H9 (cell line): Measurements from ENCODE around the gene SPHK2. TPM values are rescaled to one million over a fixed set of nuclear protein-coding genes. Genes with fewer than 3 reads are reported as not detected.
A peak's percentile ranks its signal among the peaks of the same experiment; 100 is the strongest.

ENCODE experiments used
- DNase-seq: peaks from one replicate; pipeline ENCODE4 v3.0.0-alpha.2; 2017
- H2AFZ ChIP-seq: one replicate; pipeline ENCODE4 v1.6.1; 2013; ENCODE audit warnings: mild to moderate bottlenecking, low read length, control low read depth, moderate library complexity
- H2AK5ac ChIP-seq: 2 replicates; pipeline ENCODE4 v1.6.1; 2013; ENCODE audit warnings: low read length, control low read depth, mixed read lengths; ENCODE audit not compliant: insufficient read length
- H2BK120ac ChIP-seq: one replicate; pipeline ENCODE4 v1.6.1; 2013; ENCODE audit warnings: low read depth, mild to moderate bottlenecking, low read length, control low read depth, inconsistent platforms; ENCODE audit not compliant: poor library complexity, severe bottlenecking
- H2BK12ac ChIP-seq: 2 replicates; pipeline ENCODE4 v1.6.1; 2013; ENCODE audit warnings: low read length, control low read depth, mixed read lengths, low read depth; ENCODE audit not compliant: insufficient read length
- H2BK15ac ChIP-seq: 2 replicates; pipeline ENCODE4 v1.6.1; 2013; ENCODE audit warnings: low read depth, low read length, control low read depth
- H2BK20ac ChIP-seq: one replicate; pipeline ENCODE4 v1.6.1; 2013; ENCODE audit warnings: low read depth, mild to moderate bottlenecking, low read length, control low read depth, inconsistent platforms; ENCODE audit not compliant: poor library complexity, severe bottlenecking
- H2BK5ac ChIP-seq: 2 replicates; pipeline ENCODE4 v1.6.1; 2013; ENCODE audit warnings: low read length, control low read depth, mixed read lengths; ENCODE audit not compliant: insufficient read length
- H3K14ac ChIP-seq: 2 replicates; pipeline ENCODE4 v1.6.1; 2013; ENCODE audit warnings: low read length, control low read depth; ENCODE audit not compliant: insufficient read depth
- H3K18ac ChIP-seq: 2 replicates; pipeline ENCODE4 v1.6.1; 2013; ENCODE audit warnings: low read depth, mild to moderate bottlenecking, mixed read lengths, low read length, control low read depth; ENCODE audit not compliant: insufficient read length
- H3K23ac ChIP-seq: 2 replicates; pipeline ENCODE4 v1.6.1; 2013; ENCODE audit warnings: low read length, control low read depth, mixed read lengths, low read depth; ENCODE audit not compliant: insufficient read length
- H3K23me2 ChIP-seq: 2 replicates; pipeline ENCODE4 v1.6.1; 2013; ENCODE audit warnings: low read depth, mild to moderate bottlenecking, mixed read lengths, low read length, control low read depth; ENCODE audit not compliant: insufficient read length, poor library complexity, severe bottlenecking
- H3K27ac ChIP-seq: 2 replicates; pipeline ENCODE4 v1.5.1; 2013; ENCODE audit warnings: low read length, control low read depth, mixed read lengths, low read depth; ENCODE audit not compliant: insufficient read length
- H3K27me3 ChIP-seq: 2 replicates; pipeline ENCODE4 v1.6.1; 2013; ENCODE audit warnings: low read length, control low read depth, inconsistent platforms; ENCODE audit not compliant: insufficient read depth
- H3K4ac ChIP-seq: 2 replicates; pipeline ENCODE4 v1.6.1; 2013; ENCODE audit warnings: low read depth, mild to moderate bottlenecking, control low read depth, inconsistent platforms, low read length, moderate library complexity
- H3K4me1 ChIP-seq: 2 replicates; pipeline ENCODE4 v1.6.1; 2013; ENCODE audit warnings: low read length, control low read depth, inconsistent platforms; ENCODE audit not compliant: insufficient read depth
- H3K4me2 ChIP-seq: 2 replicates; pipeline ENCODE4 v1.6.1; 2013; ENCODE audit warnings: low read length, control low read depth, mixed read lengths; ENCODE audit not compliant: insufficient read length, insufficient read depth
- H3K56ac ChIP-seq: 2 replicates; pipeline ENCODE4 v1.6.1; 2013; ENCODE audit warnings: low read depth, mild to moderate bottlenecking, mixed read lengths, low read length, control low read depth; ENCODE audit not compliant: insufficient read length
- H3K79me1 ChIP-seq: 2 replicates; pipeline ENCODE4 v1.6.1; 2013; ENCODE audit warnings: low read depth, mild to moderate bottlenecking, moderate library complexity, low read length, control low read depth, inconsistent platforms; ENCODE audit not compliant: insufficient read depth, poor library complexity, severe bottlenecking
- H3K79me2 ChIP-seq: 2 replicates; pipeline ENCODE4 v1.6.1; 2013; ENCODE audit warnings: low read length, control low read depth, inconsistent platforms; ENCODE audit not compliant: insufficient read depth
- H3K9ac ChIP-seq: 2 replicates; pipeline ENCODE4 v1.6.1; 2013; ENCODE audit warnings: low read length, control low read depth, mixed read lengths; ENCODE audit not compliant: insufficient read length; ENCODE audit errors: extremely low read depth
- H3K9me3 ChIP-seq: one replicate; pipeline ENCODE4 v1.6.1; 2013; ENCODE audit warnings: low read depth, low read length, inconsistent platforms; ENCODE audit not compliant: control insufficient read depth
- H3T11ph ChIP-seq: one replicate; pipeline ENCODE4 v1.6.1; 2013; ENCODE audit warnings: mild to moderate bottlenecking, low read length, control low read depth, inconsistent platforms
- H4K20me1 ChIP-seq: one replicate; pipeline ENCODE4 v1.6.1; 2013; ENCODE audit not compliant: control insufficient read depth, insufficient read length, insufficient read depth
- H4K5ac ChIP-seq: 2 replicates; pipeline ENCODE4 v1.6.1; 2013; ENCODE audit warnings: low read depth, mild to moderate bottlenecking, mixed read lengths, low read length, control low read depth; ENCODE audit not compliant: insufficient read length
- H4K8ac ChIP-seq: replicated peaks from 2 replicates; pipeline ENCODE4 v1.6.1; 2013; ENCODE audit warnings: low read length, control low read depth, mixed read lengths, low read depth; ENCODE audit not compliant: insufficient read length
- H4K91ac ChIP-seq: 2 replicates; pipeline ENCODE4 v1.6.1; 2013; ENCODE audit warnings: low read depth, mild to moderate bottlenecking, moderate library complexity, mixed read lengths, low read length, control low read depth; ENCODE audit not compliant: insufficient read length
- H3K27ac Mint-ChIP-seq, 3 experiments: 2 replicates in 2 of 3; 3 replicates in 1 of 3; pipeline ENCODE4 v1.8.0; 2020 to 2021; ENCODE audit warnings: mixed read lengths in 3 of 3, mild to moderate bottlenecking in 1 of 3, moderate library complexity in 1 of 3
- H3K27me3 Mint-ChIP-seq: 2 replicates; pipeline ENCODE4 v1.8.0; 2021; ENCODE audit warnings: low read depth, mild to moderate bottlenecking, moderate library complexity, mixed read lengths
- H3K36me3 Mint-ChIP-seq, 3 experiments: 2 replicates in 2 of 3; 3 replicates in 1 of 3; pipeline ENCODE4 v1.8.0; 2020 to 2021; ENCODE audit warnings: low read depth in 3 of 3, mixed read lengths in 3 of 3; ENCODE audit not compliant: insufficient read depth in 1 of 3
- H3K4me1 Mint-ChIP-seq, 2 experiments: 2 replicates each; pipeline ENCODE4 v1.8.0; 2020; ENCODE audit warnings: mixed read lengths in 2 of 2
- H3K4me3 Mint-ChIP-seq, 2 experiments: 2 replicates in 1 of 2; 3 replicates in 1 of 2; pipeline ENCODE4 v1.8.0; 2020 to 2021; ENCODE audit warnings: mild to moderate bottlenecking in 2 of 2, mixed read lengths in 2 of 2, moderate library complexity in 1 of 2
- H3K9me3 Mint-ChIP-seq, 2 experiments: 2 replicates in 1 of 2; 3 replicates in 1 of 2; pipeline ENCODE4 v1.8.0; 2020; ENCODE audit warnings: mild to moderate bottlenecking in 2 of 2, mixed read lengths in 2 of 2, moderate library complexity in 1 of 2
- CTCF ChIP-seq: fragments of 200-600 bp; sonication (generic); conservative IDR thresholded peaks from 3 replicates; pipeline ENCODE4 v1.8.0; 2021; ENCODE audit warnings: antibody characterized with exemption, mild to moderate bottlenecking
- WGBS: extraction: QIAGEN DNeasy Blood & Tissue Kit; methylation state at CpG from one replicate; pipeline ENCODE4 v1.1.7; 2013; ENCODE audit warnings: missing lambda C conversion rate, low lambda C conversion rate, mixed read lengths; ENCODE audit not compliant: insufficient read length; ENCODE audit errors: extremely low coverage; 5-methylcytosine and 5-hydroxymethylcytosine counted together
- total RNA-seq: library from RNA; stranded (reverse); gene quantifications from 2 replicates; pipeline ENCODE4 v1.2.1, GENCODE V29; 2021

SPHK2 gene
- total RNA-seq, 1 experiment from 2014 or later, result 57.2 TPM

GRCh38 chr19:48617146-48617937 is 2.0 kb upstream of the SPHK2 start:
- H3T11ph ChIP-seq, result no peak overlapping the region
- H2AK5ac ChIP-seq, result no peak overlapping the region
- Mint-ChIP-seq H3K4me1 (peaks cover 40 to 54% of the 10 kb centered on the region in 2 experiments), H3K27me3 (no peaks in the 10 kb centered on the region; the same call in 1 of the 2 replicates), H3K27ac (peak overlapping the region; percentile 96 to 100 (median 99); a peak in 6 of 7 replicates), H3K9me3 (no peaks in the 10 kb centered on the region; a peak in 1 of 5 replicates), H3K36me3 (peaks cover 40 to 59% (median 53%) of the 10 kb centered on the region in 3 experiments), H3K4me3 (peak overlapping the region; percentile 97 to 99)
- H4K91ac ChIP-seq, result no peak overlapping the region
- no peak overlapping the region for H2AFZ ChIP-seq
- no peak overlapping the region for H3K56ac ChIP-seq
- H3K14ac ChIP-seq, result no peak overlapping the region
- no peaks in the 10 kb centered on the region for H3K27me3 ChIP-seq
- H3K18ac ChIP-seq, result no peak overlapping the region
- no CpG with 5 or more reads among the region's 18 CpGs for WGBS
- H2BK20ac ChIP-seq, result no peak overlapping the region
- DNase-seq, result peak; percentile 28
- H3K4me1 ChIP-seq, result peaks cover 3% of the 10 kb centered on the region; the same call in 1 of the 2 replicates
- H2BK5ac ChIP-seq, result no peak overlapping the region
- no peak overlapping the region for H4K8ac ChIP-seq
- no peak overlapping the region for H4K5ac ChIP-seq
- H3K23ac ChIP-seq, result no peak overlapping the region
- no peak overlapping the region for H2BK120ac ChIP-seq
- H3K9me3 ChIP-seq, result no peaks in the 10 kb centered on the region
- no peak overlapping the region for H2BK12ac ChIP-seq
- no peaks in the 10 kb centered on the region for H4K20me1 ChIP-seq
- peaks cover 4% of the 10 kb centered on the region for H3K79me1 ChIP-seq
- H3K4me2 ChIP-seq, result peak overlapping the region; percentile 87
- no peak overlapping the region for H2BK15ac ChIP-seq
- peaks cover 18% of the 10 kb centered on the region for H3K79me2 ChIP-seq
- H3K27ac ChIP-seq, result no peak overlapping the region
- no peak overlapping the region for H3K4ac ChIP-seq
- peak overlapping the region; percentile 99 for H3K9ac ChIP-seq
- no peak for TF ChIP-seq CTCF
- peaks cover 10% of the 10 kb centered on the region for H3K23me2 ChIP-seq
